Heart left ventricle (tissue), 13 donors: ENCODE measurements around the gene MAN2A1.

Experiments used
- POLR2A ChIP-seq, 2 donors: fragments of 450-650 bp; IDR thresholded peaks; one replicate each; pipeline ENCODE4 v1.6.1; 2017; ENCODE audit warnings: antibody characterized with exemption in 2 of 2, mild to moderate bottlenecking in 2 of 2, moderate library complexity in 2 of 2
- TF ChIP-seq, protein P1 (sequence below), 12 donors: fragments of 200-600 bp; sonication (generic) in 4 of 12; IDR thresholded peaks; one replicate each; pipeline versions ENCODE4 v1.5.0 to v1.8.0; 2018 to 2022; ENCODE audit warnings: antibody characterized with exemption in 12 of 12, mild to moderate bottlenecking in 5 of 12
- donor health status: ischemic (EF 13 %, LVEDD 7.1; RV severe dilation, severe dysfunction).
- donor health status: DM: no; HTN: yes; CAD: no.
- donor health status: DM: no; HTN: no; CAD: no.
- donor health status: ischemic (EF 25% LVEDD 6.9; RV normal size, moderate dysfunction).
- donor health status: ischemic (EF 25% LVEDD 5.7; RV mildly dilated, moderate dysfunction).
- donor health status: ischemic (EF 35%, LVEDD 5.7; RV mildly dilated, moderate dysfunction).
- donor health status: nonischemic (EF 11% LVEDD 7.7; RV severe dilation, severe dysfunction).
- donor health status: DM: yes; HTN: yes; CAD: no.
- donor health status: PGD.
- donor health status: ischemic (EF 29% LVEDD 5.4; RV normal size, mild dysfunction).
- donor health status: nonischemic (EF 23%, LVEDD 6.1; RV moderate dilation, normal function).

DNA sequence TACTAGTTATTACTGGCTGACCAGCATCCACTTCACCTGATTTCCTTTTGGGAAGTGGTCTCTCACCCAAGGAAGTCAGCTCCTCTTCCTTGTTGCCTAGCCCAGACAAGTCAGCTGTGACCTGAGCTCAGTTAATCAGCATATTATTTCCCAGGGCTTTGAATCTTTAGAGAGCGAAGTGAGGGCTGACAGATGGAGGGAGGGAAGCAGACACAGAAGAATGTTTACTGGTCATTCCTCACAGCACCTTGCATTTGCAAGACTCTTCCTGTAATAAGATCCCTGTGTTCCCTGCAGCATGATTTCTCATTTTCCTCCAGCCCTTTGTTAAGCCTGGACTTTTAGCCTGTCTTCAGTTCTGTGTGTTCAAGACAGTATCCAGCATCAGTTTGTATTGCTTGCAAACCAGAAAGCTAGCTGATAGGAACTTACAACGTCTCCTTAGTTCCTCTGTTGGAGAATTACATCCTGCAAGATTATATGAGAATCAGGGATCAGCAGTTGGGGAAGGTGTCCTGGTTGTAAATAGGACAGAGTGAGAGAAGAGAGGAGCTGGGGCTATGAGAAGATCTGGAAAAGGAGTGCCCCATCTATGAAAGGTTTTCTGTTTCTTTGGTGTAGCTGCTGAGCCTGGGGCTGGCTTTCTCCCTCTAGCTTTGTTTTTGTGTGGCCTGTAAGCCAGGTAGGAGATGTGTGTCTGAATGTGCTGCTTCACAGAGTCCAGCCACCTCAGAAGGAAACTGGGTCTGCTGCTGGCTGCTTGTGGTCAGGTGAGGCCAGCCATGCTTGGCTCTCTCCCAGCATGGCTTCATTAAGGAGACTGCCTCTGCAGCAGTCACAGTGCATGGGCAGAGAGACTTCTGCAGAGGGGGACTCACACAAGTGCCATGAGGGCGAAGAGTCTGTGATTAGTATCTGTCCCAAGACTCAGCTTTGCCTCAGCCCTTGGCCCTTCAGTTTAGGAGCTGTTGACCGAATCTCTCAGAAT is 50.3 kb downstream of the MAN2A1 start:
- TF ChIP-seq POLR2A (IDR thresholded peaks at IDR 0.05) = no peak
- TF ChIP-seq, protein P1, sequence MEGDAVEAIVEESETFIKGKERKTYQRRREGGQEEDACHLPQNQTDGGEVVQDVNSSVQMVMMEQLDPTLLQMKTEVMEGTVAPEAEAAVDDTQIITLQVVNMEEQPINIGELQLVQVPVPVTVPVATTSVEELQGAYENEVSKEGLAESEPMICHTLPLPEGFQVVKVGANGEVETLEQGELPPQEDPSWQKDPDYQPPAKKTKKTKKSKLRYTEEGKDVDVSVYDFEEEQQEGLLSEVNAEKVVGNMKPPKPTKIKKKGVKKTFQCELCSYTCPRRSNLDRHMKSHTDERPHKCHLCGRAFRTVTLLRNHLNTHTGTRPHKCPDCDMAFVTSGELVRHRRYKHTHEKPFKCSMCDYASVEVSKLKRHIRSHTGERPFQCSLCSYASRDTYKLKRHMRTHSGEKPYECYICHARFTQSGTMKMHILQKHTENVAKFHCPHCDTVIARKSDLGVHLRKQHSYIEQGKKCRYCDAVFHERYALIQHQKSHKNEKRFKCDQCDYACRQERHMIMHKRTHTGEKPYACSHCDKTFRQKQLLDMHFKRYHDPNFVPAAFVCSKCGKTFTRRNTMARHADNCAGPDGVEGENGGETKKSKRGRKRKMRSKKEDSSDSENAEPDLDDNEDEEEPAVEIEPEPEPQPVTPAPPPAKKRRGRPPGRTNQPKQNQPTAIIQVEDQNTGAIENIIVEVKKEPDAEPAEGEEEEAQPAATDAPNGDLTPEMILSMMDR (IDR thresholded peaks at IDR 0.05) = no peak
